NOMO-1 treated with DMSO at 0.1 percent for 48 hours (cell line): ENCODE results near the gene CYBC1.
A peak's percentile ranks its signal among the peaks of the same experiment; 100 is the strongest.

Experiments
- DNase-seq: peaks from one replicate; lab custom pipeline; 2025; ENCODE audit not compliant: unreplicated experiment; lab: John Stamatoyannopoulos, UW

Gene CYBC1

DNA sequence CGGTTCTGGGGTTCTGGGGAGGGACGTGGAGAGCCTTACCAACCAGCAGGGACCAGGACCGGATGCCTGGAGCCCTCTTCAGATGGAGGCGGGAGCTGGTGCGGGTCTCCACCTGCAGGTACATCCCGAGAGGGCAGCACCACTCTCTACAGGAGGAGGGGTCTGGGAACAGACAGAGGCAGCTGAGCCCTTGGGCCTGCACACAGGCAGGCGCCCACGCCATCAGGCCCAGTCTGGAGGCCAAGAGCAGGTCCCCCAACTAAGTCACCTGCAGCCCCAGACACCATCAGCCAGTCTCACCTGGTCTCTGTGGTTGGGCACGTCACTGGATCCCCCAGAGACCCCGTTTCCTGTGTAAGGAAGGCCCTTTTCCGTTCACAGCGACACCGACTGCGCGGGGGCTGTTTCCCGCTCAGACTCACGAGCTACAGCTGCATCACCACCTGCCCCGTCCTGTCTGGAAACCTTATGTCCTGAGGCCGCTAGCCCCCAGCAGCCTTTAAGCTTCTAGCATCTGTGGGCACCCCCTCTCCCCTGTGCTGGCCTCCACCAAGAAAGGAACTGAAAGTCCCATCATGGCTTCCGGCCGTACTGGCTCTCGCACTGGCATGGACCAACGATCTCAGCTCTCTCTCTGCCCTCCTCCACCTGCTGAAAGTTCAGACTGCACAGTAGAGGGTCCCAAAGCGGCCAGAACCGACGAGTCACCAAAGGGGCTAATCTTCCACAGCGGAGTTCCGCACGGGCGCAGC is 1.2 kb downstream of the CYBC1 start:
- peak; percentile 68 for DNase-seq

DNA sequence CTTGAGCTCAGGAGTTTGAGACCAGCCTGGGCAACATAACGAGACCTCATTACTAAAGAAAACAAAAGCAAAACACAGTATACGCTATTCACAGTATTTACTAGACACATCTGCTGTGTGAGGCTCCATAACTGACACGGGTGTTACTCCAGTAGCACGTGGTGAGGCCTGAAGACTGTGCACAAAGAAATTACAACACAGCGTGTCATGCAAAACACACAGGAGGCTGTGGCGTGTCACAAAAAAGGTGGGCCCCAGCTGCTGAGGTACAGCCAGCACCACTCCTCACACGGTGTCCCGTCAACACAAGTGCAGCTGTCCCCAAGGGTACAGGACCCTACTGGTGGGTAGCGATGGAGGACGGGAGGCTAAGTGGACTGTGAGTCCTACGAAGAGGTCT is 2.7 kb downstream of the CYBC1 start:
- DNase-seq, result no peak

DNA sequence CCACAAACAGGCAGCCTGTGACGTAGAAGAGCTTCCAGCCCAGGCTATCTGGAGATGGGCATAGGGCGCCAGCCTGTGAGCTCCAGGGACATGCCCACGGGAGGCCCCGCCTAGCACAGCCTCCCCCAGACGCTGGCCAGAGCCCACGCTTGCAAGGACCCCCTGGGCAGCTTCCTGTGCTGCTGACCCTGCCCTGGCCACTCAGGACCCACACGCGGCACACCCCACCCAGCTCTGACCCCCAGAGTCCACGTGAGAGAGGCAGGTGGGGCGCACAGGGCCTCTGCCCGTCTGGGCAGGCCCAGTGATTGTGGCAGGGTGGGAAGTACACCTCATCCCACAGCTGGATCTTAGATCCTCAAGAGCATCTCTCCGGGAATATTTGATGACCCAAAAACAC is 3.9 kb downstream of the CYBC1 start:
- DNase-seq, result no peak

DNA sequence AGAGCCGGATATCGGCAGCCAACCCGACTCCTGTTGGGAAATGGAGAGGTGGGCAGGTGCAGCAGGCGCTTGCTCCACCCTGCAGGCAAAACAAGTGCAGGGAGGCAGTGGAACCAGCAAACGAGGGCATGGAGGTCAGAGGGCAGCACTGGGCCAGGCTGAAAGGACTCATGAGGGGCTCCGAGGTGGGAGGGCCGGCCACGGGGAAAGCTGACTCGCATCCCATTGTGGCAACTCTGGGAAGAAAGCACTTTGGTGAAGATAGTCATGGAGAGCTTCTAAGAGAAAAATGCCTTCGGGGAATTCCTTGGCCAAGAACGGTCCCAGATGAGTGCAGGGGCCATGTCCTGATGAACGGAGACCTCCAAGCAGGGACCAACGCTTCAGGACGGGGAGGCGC is 4.4 kb downstream of the CYBC1 start:
- no peak for DNase-seq

DNA sequence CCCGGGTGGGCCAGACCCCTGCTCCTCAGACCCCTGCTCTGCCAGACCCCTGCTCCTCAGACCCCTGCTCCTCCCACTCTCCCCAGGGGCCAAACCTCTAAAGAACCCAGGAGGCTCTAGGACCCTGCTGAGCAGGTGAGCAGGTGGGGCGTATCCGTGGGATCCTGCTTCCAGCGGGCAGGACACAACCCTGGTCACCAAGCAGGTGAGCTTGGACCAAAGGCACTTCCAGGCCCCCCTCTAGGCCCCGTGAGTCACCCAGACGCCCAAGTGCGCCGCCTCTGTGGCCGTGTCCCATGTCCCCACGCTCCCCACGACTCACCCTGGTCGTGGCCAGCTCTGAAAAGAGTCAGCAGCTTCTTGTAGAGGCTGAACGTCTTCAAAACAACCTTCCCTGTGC is 5.0 kb downstream of the CYBC1 start:
- DNase-seq, result no peak

DNA sequence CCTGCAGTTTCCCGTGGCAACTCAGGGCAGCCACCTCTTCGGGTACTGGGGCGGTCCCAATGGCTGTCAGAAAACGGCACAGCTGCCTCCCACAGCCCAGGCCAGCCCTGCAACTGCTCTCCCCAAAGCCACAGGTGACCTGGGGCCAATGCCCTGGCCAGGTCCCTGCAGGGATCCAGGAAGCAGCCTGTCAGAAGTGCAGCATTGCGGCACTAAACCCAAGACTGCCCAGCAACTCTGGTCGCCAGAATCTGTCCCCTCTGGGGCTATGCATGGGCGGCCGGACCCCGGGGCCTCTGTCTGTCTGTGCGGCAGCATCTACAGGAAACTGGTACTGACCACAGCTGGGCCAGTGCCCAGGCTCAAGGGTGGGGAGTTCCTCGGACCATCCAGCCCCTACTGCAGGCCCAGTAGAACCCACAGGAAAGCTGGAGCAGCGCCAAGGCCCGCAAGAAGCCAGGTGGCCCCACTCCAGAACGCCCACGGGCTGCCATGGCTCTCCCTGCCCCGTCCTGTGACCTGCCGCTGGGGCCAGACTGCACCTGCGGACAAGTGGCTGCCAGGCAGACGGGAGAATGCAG is 5.5 kb downstream of the CYBC1 start:
- no peak for DNase-seq

DNA sequence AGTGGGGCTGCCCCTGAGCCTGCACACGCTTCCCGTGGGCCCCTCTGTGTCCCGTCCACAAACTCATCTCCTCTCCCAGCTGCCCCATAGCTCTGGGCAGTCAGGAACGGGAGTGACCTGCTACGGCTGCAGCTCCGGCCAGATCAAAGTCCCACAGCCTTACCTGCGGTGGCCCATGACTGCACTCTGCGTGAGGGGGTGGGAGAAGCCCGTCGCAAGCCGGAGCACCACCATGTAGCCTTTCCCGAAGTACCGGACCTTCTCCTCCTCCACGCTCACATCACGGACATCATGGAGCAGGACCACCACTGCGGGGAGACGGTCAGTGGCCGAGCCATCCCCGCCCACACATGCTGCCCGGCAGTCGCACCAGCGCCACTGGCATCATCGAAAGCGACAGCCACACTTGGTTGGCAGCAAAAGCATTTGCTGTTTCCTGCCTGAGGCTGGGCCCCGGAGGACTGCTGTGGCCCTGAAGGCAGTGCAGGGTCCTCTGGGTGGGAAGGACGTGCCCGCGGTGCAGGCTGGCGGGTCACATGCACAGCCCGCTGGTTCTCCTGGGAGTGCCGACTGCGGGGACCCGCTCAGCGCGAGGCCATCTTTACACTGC is 6.2 kb downstream of the CYBC1 start:
- DNase-seq, result no peak

DNA sequence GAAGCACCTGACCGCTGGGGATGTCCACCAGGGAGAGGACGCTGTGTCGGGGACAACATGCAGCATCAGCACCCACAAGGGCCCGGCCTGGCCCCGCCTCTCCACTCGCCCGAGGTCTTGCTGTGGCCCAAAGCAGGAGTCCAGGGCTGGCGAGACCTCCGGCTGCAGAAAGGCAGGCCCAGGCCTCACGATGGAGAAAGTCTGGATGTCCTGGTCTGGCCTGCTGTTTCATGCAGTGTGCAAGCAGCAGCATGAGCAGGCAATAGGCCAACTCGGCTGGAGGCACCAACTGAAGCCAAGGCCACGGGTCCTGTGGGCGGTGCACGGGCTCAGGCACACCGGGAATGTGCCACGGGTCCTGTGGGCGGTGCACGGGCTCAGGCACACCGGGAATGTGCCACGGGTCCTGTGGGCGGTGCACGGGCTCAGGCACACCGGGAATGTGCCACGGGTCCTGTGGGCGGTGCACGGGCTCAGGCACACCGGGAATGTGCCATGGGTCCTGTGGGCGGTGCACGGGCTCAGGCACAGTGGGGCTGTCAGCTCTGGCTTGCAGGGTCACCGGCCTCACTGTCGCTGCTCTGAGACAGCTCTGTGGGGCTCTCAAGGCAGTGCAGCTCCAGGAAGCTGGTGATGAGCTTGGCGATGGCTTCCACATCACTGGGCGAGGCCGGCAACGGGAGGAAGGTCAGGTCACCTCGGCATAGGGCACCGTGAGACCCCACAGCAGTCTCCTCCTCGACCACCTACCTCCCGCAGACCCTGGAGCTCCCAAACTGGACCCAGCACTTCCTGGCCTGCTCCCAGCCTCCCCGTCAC is 6.9 kb downstream of the CYBC1 start:
- no peak for DNase-seq

DNA sequence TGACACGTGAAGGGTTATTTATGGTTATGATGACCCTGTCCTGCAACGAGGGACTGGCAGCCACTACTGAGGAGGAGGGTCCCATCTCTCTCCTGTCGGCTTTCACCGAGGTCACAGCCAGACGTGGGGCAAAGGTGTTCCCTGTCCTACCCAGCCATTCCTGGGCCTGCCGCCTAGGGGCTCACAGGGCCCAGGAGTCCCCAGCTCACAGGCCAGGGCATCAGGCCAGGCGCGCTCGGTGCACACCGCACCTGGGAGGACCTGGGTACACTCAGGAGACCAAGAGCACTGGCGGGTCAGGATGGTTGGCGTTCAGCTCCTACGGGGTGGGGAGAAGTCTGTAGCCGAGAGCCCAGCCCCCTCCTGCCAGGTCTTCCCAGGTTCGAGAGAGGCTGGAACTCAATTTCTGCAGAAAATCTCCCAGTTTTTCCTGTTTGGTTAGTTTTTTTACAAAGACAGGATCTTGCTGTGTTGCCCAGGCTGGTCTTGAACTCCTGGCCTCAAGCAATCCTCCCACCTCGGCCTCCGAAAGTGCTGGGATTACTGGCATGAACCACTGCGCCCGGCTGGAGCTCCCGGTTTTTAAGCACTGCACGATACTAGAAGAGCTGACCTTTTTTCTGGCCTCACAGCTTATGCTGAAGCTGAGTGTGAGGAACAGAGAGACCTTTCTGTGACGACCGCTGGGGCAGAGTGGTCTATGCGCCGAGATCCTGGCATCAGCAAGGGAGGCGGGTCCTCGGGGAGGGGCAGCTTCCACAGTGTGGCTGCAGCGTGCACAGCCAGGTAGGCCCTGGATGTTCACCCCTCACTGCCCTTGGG is 7.7 kb downstream of the CYBC1 start:
- no peak for DNase-seq

DNA sequence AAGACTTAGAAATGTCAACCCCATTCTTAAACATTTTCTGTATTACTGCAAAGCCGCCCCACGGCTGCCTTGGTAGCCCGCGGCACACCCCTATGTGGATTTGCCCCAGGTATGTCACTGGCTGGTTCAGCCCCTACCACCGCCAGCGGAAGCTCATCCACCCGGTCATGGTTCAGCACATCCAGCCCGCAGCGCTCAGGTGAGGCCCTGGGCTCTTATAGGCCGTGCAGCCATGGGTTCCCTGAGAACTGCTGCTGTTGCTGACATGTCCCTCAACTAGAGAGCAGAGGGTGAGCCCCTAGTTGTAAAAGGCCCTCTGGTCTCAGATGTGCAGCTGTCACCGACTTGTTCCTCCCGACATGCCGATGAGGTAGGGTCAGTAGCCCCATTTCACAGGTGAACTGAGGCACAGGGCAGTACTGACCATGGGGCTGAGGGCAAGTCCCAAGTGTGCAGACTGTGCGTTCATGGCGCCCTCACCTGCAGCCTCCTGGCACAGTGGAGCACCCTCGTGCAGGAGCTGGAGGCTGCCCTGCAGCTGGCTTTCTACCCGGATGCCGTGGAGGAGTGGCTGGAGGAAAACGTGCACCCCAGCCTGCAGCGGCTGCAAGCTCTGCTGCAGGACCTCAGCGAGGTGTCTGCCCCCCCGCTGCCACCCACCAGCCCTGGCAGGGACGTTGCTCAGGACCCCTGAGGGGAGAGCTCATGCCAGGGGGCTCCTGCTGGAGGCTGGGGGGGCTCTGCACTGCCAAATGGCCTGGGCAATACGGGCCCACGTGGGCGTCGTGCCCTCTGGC is 8.7 kb downstream of the CYBC1 start:
- no peak for DNase-seq

DNA sequence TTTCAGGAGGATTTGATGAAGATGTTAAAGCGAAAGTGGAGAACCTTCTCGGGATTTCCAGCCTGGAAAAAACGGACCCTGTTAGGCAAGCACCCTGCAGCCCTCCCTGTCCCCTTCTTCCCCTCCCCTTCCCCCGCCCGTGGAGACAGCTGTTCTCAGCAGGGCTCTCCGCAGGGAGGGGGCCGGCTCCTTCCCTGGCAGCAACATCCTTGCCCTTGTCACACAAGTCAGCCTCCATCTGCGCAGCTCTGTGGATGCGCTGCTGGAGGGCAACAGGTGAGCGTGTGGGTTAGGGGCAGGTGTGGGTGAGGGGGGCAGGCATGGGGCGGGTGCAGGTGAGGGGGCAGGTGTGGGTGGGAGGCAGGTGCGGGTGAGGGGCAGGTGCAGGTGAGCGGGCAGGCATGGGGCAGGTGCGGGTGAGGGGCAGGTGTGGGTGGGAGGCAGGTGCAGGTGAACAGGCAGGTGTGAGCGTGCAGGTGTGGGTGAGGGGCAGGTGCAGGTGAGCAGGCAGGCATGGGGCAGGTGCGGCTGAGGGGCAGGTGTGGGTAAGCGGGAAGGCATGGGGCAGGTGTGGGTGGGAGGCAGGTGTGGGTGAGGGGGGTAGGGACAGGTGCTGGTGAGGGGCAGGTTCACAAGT is 9.4 kb downstream of the CYBC1 start:
- no peak for DNase-seq

DNA sequence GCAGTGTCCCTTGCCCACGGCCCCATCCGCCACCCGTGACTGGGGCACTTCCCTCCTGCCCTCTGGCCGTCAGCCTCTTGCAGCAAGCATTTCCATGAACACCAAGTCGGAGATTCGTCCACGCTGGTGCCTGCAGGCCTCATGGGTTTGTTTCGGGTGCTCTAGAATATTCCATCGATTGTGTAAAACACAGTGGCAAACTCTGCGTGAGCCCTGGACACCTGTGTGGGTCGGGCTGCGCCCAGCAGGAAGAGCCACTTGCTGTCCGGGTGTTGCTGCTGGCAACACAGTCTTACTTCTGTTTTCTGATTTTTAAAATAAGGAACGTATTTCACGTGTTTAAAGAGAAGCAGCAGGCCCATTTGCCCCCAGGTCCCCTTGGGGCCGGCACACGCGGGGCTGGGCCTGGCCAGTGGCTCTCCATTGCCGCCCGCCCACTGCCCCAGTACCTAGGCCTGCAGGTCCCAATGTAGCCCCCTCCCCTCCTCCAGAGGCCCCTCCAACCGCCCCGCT is 10.0 kb downstream of the CYBC1 start:
- DNase-seq, result peak; percentile 69

DNA sequence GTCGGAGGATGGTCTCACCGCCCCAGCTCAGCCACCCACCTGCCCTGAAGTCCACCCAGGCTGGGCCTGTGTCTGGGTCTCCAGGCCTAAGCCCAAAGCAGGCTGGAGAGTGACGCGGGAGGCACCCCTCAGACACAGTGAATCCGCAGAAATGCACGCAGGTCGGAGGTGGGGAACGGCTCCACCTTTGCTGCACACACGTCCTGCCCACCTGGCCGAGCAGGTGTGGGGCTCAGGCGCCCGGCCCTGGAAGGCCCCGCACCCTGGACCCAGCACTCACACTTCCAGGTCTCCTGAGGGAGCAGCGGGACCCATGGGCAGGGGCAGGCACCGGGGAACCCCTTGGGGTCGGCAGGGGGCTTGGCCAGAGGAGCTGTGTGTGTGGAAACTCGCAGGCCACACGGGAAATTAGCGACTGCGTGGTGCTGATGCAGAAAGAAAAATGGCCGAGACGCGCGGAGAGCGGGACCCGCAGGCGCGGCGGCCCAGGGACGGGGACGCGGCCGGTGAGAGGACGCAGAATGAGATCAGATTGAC is 10.7 kb downstream of the CYBC1 start:
- no peak for DNase-seq

DNA sequence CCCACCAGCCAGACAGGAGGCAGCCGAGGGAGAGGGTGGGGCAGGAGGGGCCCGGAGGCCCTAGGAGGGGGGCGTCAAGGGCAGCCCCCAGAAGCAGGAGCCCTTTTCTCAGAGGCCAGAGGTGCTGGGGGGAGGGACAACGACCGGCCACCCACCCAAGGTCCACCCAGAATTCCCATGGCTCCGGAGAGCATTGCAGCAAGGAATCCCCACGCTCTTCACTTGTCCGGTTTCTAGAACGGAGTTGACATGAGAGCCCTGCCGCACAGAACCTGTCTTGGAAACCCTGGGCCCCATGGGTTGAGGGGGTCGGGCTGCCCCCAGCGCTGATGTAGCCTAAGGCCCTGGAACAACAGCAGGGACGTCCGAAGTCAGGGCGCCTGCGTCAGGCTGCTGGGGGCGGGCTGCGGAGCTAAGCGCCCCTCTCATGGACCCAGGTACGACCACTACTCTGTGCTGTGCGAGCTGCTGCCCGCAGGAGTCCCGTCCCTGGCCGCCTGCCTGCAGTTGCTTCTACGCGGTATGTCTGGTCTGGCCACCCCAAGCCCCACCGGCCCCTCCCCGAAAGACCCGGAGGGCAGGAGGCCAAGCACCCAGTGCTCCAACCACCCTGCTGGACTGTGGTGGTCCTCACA is 11.2 kb downstream of the CYBC1 start:
- no peak for DNase-seq

DNA sequence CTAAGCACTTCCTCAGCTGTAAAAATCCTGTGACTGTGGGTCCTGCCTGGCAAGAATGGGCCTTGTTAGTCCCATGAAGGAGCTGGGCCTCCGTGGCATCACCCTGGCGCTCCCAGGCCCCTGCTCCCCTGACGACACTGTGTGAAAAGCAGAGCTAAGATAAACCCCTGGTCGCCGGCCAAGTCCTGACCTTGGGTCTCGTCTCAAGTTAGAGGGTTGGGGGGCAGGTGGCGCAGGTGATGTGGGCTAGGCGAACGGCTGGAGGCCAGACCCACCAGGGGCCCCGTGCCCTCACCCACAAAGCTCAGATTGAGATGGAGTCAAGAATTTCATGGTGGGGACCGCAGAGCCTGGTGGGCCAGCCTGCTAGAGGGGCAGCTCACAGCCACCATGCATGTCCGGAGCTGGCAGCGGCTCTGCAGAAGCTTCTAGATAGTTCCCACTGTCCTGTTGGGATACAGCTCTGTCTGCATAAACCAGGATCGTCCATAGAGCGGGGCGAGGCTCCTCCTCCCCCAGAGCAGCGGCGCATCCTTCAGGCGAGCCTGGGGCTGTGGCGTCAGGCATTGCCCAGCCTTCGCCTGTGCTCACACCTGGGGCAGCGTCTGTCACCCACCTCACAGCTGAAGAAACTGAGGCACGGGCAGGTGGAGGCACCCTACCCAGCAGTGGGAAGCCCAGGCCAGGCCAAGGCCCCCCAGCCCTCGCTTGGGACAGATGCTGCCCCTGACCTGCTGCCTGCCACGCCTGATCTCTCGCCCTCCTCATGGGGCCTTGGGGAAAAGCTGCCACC is 12.0 kb downstream of the CYBC1 start:
- DNase-seq, result no peak

DNA sequence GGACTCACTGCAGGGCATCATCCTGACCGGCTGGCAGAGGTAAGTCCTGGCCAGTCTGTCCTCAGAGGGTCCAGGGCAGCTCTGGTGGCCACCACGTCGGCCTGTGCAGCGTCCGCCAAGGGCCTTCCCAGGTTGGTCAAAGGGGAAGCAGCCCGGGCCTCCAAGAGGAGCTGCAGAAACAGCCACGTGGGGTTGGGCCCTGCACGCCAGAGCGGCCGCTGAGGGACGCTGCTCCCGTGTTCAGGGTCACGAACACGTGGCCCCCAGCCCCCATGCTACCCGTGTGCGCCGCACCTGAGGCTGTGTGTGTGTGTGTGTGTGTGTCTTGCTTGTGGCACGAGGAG is 13.3 kb downstream of the CYBC1 start:
- DNase-seq, result no peak

DNA sequence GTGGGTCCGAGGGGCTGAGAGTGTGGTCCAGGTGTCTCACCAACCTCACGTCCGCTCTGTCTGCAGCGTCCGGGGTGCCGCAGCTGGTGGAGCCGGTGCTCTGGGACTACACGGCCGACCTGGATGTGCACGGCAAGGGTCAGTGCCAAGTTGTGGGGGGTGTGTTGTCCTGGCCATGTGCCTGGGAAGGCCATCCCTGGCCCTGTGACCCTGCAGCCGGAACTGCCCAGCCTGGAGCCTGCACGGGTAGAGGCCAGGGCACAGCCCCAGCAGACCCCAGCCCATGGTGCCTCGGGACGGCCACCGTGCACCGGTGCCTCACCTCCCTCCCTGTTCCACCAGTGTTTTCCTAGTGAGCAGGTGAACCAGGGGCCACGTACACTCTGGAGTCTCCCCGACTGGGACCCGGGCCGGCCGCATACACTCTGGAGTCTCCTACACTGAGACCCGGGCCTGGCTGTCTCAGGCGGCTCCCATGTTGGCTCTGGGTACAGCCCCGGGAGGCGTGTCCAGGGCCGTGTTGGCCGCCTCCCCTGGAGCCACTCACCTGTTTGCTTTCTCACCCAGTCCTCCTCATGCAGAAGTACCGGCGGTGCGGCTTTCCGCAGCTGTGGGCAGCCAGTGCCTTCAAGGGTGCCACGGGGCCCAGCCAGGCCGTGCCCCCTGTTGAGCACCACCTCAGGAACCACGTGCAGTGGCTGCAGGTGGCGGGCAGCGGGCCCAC is 13.8 kb downstream of the CYBC1 start:
- no peak for DNase-seq
